RWPE2 (cell line): ENCODE results near the gene NDUFS1.

Experiments used
- ATAC-seq: fragments of 200-7000 bp; cut with Tn5 transposase; 3 replicates; pipeline ENCODE4 v1.9.1; 2021; ENCODE audit warnings: low read depth
- DNase-seq: peaks from one replicate; pipeline ENCODE4 v3.0.0-alpha.2; 2020; ENCODE audit warnings: low spot score
- H3K27ac ChIP-seq: fragments of 450-650 bp; 2 replicates; pipeline ENCODE4 v1.5.1; 2017; ENCODE audit warnings: mild to moderate bottlenecking; ENCODE audit not compliant: poor library complexity, severe bottlenecking
- H3K27me3 ChIP-seq: fragments of 250-450 bp; sonication (Bioruptor Pico); 2 replicates; pipeline ENCODE4 v1.5.1; 2021; ENCODE audit warnings: mild to moderate bottlenecking, moderate library complexity; ENCODE audit not compliant: insufficient read depth, poor library complexity, severe bottlenecking
- H3K36me3 ChIP-seq: fragments of 250-450 bp; sonication (Bioruptor Pico); 2 replicates; pipeline ENCODE4 v1.5.1; 2020; ENCODE audit warnings: low read depth, mild to moderate bottlenecking, moderate library complexity
- H3K4me1 ChIP-seq: fragments of 250-450 bp; sonication (Bioruptor Pico); 2 replicates; pipeline ENCODE4 v1.5.1; 2021; ENCODE audit warnings: mild to moderate bottlenecking, moderate library complexity; ENCODE audit not compliant: insufficient read depth, poor library complexity, severe bottlenecking
- H3K4me3 ChIP-seq: fragments of 250-450 bp; sonication (Bioruptor Pico); 2 replicates; pipeline ENCODE4 v1.5.1; 2021; ENCODE audit warnings: mild to moderate bottlenecking, moderate library complexity; ENCODE audit not compliant: severe bottlenecking
- H3K9me3 ChIP-seq: fragments of 250-450 bp; sonication (Bioruptor Pico); 2 replicates; pipeline ENCODE4 v1.5.1; 2021; ENCODE audit warnings: mild to moderate bottlenecking, moderate library complexity; ENCODE audit not compliant: severe bottlenecking
- CTCF ChIP-seq: fragments of 450-650 bp; IDR thresholded peaks from one replicate; pipeline ENCODE4 v1.5.1; 2017; ENCODE audit warnings: mild to moderate bottlenecking, moderate library complexity; ENCODE audit not compliant: poor library complexity, severe bottlenecking

NDUFS1 gene

DNA sequence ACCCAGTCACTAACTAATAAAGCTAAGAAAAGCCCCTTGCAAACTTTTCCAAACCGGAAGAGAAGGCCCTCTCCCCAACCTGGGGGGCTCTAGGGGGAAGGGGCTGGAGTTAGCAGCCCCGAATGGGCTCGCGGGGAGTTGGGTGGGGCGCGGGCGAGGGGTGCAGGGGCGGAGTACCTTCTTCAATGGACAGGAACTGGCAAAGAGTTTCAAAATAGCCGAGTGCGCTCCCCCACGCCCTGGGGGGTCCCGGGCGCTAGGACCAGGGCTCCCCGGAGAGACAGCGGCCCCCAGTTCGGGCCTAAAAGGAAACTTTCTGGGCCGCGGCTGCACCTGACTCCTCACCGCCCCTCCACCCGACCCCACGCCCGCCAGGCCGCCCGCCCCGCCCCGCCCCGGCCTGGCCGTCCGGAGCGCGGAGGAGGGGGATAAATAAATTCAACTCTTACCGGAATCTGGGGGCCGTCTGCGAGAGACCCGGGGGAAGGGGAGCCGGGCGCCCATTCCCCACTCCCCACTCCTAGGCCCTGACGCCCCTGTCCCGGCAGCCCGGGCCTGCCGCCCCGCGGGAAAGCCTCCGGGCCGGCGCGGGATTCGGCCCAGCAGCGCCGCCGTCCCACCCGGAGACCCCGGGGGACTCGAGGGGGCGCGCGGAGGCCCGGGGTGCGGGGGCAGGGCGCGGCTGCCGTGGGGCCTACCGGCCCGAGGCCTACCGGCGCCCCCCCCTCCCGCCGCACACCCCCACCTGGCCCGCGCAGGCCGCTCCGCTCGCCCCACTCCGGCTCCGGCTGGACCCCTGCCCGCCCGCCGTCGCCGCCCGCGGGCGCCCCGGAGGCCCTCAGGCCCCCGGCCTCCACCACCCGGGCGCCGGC lies 74.1 kb downstream of the NDUFS1 start:
- no peak for TF ChIP-seq CTCF
- Histone ChIP-seq H3K4me3 (peak overlapping the region; percentile 100), H3K9me3 (no peaks in the 10 kb centered on the region), H3K27me3 (no peaks in the 10 kb centered on the region), H3K27ac (peak overlapping the region; percentile 95), H3K36me3 (peaks cover 7% of the 10 kb centered on the region; the same call in 1 of the 2 replicates), H3K4me1 (peaks cover 4% of the 10 kb centered on the region)
- DNase-seq (no peak), ATAC-seq (peak; percentile 13; the same call in 2 of the 3 replicates)

GRCh38 chr2:206084439-206084869 lies 74.8 kb downstream of the NDUFS1 start:
- no peak for TF ChIP-seq CTCF
- Histone ChIP-seq H3K27ac (peak overlapping the region; percentile 95), H3K27me3 (no peaks in the 10 kb centered on the region), H3K36me3 (peaks cover 7% of the 10 kb centered on the region; the same call in 1 of the 2 replicates), H3K9me3 (no peaks in the 10 kb centered on the region), H3K4me1 (peaks cover 4% of the 10 kb centered on the region), H3K4me3 (peak overlapping the region; percentile 100)
- DNase-seq = peak; percentile 75
- ATAC-seq = peak; percentile 84

DNA sequence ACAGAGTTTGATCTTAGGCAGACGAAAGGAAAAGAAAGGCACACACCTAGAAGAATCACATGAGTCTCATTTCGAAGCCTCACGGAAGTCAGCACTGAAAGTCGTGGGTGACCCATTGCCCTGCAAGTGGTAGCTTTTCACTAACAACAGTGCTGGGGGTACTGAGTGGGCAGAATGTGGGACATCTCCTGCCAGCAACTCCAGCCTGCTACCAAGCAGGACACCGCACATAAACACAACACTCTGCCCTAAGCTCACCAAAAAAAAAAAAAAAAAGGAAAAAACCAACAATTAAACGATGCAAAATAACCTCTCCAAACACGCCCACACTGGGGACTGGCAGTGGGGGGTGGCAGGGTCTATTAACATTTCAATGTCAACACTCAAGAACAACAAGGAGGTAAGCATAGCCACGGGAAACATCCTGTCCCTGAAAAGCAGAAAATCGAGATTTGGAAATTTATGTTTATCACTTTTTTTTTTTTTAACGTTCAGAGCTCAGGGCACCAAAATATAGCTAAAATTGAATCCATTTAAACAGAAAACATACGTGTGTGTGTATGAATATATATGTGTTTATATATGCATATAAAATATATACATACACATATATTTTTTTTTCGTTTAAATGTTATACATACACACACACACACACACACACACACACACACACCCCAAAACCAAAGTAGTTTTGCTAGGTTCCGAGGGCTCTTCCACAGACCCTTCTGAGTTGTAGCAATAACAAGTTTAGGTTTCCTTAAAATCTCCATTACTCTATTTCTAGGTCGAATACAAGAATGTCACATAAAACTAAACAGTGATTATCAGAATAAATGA lies 75.4 kb downstream of the NDUFS1 start:
- ATAC-seq = no peak; the same call in 2 of the 3 replicates
- no peaks in the 10 kb centered on the region for H3K27me3 ChIP-seq
- peak overlapping the region; percentile 100 for H3K4me3 ChIP-seq
- H3K27ac ChIP-seq = peak overlapping the region; percentile 95
- no peak for TF ChIP-seq CTCF
- peaks cover 4% of the 10 kb centered on the region for H3K4me1 ChIP-seq
- no peaks in the 10 kb centered on the region for H3K9me3 ChIP-seq
- DNase-seq = no peak
- H3K36me3 ChIP-seq = peaks cover 7% of the 10 kb centered on the region; the same call in 1 of the 2 replicates

GRCh38 chr2:206082298-206082843 lies 76.9 kb downstream of the NDUFS1 start:
- no peaks in the 10 kb centered on the region for H3K27me3 ChIP-seq
- TF ChIP-seq CTCF = no peak
- no peaks in the 10 kb centered on the region for H3K9me3 ChIP-seq
- no peak for ATAC-seq
- DNase-seq = no peak
- no peaks in the 10 kb centered on the region for H3K36me3 ChIP-seq
- no peak overlapping the region for H3K4me3 ChIP-seq
- H3K27ac ChIP-seq = no peak overlapping the region
- H3K4me1 ChIP-seq = peaks cover 4% of the 10 kb centered on the region
